DMS 273 treated with DMSO at 0.1 percent for 48 hours (cell line): Measurements from ENCODE around the gene SCAF11.
"Not testable (repeated sequence)": the region's sequence is repeated elsewhere in the genome, so short reads cannot be mapped to it uniquely, and the experiment has no call there.

ENCODE experiments used
- DNase-seq: peaks from one replicate; lab custom pipeline; 2025; lab: John Stamatoyannopoulos, UW

SCAF11 gene, protein sequence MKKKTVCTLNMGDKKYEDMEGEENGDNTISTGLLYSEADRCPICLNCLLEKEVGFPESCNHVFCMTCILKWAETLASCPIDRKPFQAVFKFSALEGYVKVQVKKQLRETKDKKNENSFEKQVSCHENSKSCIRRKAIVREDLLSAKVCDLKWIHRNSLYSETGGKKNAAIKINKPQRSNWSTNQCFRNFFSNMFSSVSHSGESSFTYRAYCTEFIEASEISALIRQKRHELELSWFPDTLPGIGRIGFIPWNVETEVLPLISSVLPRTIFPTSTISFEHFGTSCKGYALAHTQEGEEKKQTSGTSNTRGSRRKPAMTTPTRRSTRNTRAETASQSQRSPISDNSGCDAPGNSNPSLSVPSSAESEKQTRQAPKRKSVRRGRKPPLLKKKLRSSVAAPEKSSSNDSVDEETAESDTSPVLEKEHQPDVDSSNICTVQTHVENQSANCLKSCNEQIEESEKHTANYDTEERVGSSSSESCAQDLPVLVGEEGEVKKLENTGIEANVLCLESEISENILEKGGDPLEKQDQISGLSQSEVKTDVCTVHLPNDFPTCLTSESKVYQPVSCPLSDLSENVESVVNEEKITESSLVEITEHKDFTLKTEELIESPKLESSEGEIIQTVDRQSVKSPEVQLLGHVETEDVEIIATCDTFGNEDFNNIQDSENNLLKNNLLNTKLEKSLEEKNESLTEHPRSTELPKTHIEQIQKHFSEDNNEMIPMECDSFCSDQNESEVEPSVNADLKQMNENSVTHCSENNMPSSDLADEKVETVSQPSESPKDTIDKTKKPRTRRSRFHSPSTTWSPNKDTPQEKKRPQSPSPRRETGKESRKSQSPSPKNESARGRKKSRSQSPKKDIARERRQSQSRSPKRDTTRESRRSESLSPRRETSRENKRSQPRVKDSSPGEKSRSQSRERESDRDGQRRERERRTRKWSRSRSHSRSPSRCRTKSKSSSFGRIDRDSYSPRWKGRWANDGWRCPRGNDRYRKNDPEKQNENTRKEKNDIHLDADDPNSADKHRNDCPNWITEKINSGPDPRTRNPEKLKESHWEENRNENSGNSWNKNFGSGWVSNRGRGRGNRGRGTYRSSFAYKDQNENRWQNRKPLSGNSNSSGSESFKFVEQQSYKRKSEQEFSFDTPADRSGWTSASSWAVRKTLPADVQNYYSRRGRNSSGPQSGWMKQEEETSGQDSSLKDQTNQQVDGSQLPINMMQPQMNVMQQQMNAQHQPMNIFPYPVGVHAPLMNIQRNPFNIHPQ (N-terminal part only)

DNA sequence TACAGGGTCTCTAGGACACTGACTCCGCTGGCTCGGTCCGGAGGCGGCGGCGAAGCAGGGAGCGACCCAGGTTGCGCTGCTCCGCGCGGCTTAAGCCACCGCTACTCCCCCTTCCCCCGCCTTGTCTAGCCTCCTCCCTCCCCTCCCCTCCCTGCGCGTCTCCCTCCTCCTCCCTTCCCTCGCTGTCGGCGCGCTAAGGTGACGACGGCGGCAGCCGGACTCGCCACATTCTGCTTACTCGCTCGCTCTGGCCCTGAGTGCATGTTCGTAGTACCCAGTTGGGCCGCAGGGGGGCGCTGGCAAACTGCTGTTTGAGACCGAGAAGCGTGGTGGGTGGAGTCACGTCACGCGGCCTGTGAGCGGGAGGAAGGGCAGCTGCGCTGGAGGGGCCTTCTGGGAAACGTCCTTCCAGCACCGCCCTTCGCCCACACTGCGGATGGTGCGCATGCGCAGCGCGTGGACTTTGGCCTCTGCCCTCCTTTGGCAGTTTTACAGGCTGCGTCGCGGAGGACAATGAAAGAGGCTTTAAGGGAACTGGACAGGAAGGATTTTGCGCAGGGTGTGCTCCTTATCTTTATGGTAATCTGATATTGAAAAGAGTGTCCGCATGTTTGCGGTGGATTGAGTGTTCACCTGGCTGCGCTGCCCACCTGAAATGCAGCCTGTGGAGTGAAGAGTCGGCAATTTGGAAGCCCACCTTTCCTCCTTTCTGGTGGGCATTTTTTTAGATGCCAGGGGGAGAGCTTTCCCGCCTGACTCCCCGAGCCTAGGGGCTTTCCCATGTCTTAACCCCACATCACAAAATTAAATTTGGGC lies at the start of gene SCAF11:
Gene SCAF11 (minus strand): TSS at position 107 of the 816 bp plus-strand sequence. CDS start 26,407 bp downstream, outside the sequence.
- DNase-seq: peak; percentile 91

DNA sequence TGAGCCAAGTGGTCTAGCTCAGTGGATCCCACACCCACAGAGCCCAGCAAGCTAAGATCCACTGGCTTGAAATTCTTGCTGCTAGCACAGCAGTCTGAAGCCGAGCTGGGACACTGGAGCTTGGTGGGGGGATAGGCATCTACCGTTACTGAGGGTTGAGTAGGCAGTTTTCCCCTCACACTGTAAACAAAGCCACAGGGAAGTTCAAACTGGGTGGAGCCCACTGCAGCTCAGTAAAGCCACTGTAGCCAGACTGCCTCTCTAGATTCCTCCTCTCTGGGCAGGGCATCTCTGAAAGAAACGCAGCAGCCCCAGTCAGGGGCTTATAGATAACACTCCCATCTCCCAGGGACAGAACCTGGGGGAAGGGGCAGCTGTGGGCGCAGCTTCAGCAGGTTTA lies 46.7 kb upstream of the SCAF11 start:
- not testable (repeated sequence) for DNase-seq

DNA sequence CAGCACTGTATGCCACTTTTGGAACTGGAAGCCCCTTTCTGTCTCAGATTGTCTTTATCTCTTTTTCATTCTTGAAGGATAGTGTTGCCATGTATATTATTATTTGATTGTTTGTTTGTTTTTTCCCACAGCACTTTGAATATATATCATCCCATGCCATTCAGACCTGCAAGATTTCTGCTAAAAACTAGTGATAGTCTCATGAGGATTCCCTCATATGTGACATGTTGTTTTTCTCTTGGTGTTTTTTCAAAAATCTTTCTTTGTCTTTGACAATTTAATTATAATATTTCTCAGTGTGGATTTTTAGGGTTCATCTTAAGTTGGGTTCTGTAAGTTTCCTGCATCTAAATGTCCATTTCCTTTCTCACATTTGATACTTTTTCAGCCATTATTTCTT lies 36.8 kb upstream of the SCAF11 start:
- no peak for DNase-seq

DNA sequence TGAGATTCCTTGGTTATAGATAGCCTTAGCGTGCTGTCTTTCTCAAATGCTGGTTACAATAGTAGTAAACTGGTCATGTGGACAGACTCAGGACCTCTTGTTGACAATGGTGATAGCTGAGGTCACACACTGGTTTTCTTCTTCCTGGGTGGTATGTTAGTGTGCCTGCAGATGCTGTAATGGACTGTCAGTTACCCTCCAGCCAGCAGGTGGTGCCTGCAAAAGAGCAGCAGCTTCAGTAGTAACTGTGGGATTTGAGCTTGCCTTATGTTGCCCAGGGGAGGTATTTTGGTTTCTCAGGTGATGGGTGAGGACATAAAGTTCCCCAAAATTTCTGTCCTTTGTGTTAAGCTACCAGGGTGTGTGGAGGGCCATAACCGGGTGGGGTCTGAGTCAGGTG lies 33.7 kb upstream of the SCAF11 start:
- DNase-seq: no peak

DNA sequence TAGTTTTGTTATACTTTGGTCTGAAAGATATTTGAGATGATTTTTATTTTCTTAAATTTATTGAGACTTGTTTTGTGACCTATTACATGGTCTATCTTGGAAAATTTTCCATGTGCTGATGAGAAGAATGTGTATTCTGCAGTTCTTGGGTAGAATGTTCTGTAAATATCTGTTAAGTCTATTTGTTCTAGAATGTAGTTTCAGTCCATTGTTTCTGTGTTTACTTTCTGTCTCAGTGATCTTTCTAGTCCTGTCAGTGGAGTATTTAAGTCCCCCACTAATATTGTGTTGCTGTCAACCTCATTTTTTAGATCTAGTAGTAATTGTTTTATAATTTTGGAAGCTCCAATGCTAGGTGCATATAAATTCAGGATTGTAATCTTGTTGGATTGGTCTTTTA lies 30.4 kb upstream of the SCAF11 start:
- no peak for DNase-seq

DNA sequence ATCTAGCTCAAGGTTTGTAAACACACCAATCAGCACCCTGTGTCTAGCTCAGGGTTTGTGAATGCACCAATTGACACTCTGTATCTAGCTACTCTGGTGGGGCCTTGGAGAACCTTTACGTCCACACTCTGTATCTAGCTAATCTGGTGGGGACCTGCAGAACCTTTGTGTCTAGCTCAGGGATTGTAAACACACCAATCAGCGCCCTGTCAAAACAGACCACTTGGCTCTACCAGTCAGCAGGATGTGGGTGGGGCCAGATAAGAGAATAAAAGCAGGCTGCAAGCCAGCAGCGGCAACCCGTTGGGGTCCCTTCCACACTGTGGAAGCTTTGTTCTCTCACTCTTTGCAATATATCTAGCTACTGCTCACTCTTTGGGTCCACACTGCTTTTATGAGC lies 28.3 kb upstream of the SCAF11 start:
- not testable (repeated sequence) for DNase-seq

DNA sequence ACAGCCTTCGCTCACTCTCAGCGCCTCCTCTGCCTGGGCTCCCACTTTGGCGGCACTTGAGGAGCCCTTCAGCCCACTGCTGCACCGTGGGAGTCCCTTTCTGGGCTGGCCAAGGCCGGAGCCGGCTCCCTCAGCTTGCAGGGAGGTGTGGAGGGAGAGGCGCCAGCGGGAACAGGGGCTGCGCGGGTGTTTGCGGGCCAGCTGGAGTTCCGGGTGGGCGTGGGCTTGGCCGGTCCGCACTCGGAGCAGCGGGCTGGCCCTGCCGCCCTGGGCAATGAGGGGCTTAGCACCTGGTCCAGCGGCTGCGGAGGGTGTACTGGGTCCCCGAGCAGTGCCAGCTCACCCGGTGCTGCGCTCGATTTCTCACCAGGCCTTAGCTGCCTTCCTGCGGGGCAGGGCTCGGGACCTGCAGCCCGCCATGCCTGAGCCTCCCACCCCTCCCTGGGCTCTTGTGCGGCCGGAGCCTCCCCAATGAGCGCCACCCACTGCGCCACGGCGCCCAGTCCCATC lies 27.5 kb upstream of the SCAF11 start:
- DNase-seq: not testable (repeated sequence)

DNA sequence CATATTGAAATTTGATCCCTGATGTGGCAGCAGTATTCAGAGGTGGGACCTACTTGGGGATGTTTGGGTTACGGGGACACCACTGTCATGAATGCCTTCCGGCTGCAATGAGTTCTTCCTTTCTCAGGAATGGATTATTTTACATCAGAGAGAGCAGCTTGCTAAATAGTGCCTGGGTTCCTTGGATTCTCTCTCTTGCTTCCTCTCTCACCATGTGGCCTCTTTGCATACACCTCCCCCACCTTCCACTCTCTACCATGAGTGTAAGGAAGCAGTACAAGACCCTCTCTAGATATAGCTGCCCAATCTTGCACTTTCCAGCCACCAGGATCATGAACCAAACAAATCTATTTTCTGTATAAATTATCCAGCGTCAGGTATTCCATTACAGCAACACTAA lies 15.4 kb upstream of the SCAF11 start:
- DNase-seq: no peak

DNA sequence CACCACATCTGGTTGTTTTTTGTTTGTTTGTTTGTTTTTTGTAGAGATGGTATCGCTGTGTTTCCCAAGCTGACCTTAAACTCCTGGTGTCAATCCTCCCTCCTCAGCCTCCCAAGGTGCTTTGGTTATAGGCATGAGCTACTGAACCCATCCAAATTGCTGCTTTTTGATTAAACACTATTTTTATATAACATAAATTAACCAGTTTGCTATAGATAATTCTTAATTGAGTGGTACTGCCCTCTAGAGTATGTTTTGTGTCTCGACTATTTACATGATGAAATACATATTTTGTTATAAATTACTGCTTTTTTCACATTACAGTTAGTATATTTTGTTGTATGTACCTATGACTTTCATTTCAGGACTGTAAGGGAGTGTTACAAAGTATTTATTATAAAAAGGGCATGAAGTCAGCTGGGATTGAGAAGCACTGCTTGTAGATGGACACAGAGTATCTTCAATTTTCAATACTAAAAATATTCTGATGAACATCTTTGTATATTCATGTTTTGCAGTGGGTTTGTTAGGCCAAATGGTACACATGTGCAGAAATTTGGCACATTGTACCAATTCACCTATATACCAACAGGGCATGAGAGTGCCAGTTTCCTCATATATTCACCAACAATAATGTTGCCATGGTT lies 14.9 kb upstream of the SCAF11 start:
- DNase-seq: no peak

DNA sequence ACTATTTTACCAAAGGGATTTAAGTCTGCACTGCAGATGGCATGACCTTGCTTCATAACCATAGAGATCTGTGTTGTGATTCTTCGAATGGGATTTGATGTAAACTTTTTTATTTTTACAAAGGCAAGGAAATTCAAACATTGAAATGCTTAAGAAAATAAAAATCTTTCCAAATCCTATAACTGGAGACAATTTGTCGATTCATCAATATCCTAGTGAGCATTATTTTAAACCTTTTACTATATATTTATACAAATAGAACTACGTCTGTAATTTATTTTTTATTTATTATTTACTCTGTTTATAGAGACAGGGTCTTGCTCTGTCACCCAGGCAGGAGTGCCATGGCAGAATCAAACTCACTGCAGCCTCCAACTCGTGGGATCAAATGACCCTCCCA lies 14.3 kb upstream of the SCAF11 start:
- DNase-seq: no peak

DNA sequence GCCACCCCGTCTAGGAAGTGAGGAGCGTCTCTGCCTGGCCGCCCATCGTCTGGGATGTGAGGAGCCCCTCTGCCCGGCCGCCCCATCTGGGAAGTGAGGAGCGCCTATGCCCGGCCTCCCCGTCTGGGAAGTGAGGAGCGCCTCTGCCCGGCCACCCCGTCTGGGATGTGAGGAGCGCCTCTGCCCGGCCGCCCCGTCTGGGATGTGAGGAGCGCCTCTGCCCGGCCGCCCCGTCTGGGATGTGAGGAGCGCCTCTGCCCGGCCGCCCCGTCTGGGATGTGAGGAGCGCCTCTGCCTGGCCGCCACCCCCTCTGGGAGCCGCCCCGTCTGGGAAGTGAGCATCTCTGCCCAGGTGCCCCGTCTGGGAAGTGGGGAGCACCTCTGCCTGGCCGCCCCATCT lies 9.7 kb upstream of the SCAF11 start:
- not testable (repeated sequence) for DNase-seq

DNA sequence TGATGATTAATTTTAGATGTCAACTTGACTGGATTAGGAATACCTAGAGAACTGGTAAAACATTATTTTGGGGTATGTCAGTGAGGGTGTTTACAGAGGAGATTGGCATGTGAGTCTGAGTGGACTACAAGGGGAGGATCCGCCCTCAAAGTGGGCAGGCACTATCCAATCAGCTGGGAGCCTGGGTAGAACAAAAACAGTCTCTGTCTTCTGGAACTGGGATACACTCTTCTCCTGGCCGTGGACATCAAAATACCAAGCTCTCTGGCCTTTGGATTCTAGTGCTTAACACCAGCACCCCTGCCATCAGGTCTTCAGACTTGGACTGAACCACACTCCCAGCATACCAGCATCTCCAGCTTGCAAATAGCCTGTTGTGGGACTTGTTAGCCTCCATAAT lies 4.4 kb upstream of the SCAF11 start:
- DNase-seq: no peak

DNA sequence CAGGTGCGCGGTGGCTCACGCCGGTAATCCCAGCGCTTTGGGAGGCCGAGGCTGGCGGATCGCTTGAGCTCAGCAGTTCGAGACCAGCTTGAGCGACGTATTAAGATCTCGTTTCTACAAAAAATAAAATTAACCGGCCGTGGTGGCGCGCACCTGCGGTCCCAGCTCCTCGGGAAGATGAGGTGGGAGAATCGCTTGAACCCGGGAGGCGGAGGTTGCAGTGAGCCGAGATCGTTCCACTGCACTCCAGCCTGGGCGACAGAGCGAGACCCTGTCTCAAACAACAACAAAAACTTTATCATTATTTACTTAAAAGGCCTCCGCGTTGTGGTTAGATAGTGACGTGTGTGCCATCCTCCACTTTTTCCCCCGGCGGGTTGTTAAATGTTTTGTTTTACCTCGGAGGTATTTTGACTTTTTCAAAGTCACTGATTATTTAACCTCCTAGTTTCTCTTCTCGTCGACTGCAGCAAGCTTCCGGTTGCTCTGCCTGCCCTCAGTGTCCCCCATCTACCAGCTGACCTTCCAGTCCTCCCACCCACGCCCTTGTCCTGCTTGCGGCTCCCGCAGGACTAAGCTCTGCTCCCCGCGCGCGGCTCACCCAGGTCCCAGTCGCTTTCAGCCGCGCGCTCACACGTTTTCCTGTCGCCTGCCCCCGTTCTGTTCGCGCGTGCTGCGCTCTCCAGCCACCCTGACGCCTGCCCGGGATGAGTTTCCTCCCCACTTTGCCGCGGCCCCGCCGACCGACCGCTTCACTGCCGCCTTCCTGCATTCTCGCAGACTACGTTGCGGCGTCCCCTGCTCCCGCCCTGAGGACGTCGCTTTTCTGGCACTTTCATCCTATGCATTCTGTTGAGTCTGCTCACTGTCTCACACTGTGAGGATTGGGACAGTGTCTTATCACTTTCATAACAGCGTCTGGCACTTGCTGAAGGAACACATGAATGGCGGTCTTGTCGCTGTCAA lies 1.2 kb upstream of the SCAF11 start:
- DNase-seq: peak; percentile 39

DNA sequence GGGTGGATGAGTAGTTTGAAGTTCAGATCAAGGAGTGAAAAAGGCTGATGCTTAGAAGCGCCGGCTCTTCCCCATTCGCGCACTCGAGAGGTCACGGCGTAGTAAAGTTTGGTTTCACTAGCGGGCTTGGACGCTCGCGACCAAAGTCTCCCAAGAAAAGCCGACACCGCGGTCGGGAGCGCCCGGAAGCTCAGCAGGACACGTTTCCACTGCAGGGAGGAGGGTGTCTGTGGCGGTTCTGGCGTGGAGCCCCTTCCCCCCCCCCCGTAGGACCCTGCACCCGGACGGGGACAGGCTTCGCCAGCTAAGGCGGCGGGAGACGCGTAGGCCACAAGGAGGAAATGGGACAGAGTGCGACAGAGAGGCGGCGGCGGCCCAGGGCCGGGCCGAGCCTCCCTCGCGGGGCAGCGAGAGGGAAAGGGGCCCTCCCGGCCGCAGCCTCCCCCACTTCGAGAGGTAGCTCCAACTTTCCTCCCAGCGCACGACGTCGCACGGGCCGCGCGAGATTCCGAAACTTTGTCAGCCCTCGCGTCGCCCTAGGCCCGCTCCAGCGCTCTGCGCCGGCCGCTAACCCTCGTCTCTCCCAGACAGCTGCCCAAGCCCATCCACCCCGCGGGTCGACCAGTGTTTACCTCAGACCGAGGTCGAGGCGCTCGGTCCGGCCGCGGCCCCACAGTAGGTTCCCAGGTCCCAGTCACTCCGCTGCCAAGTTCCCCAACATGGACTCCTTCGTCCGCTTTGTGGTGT lies 480 bp downstream of the SCAF11 start:
- no peak for DNase-seq

DNA sequence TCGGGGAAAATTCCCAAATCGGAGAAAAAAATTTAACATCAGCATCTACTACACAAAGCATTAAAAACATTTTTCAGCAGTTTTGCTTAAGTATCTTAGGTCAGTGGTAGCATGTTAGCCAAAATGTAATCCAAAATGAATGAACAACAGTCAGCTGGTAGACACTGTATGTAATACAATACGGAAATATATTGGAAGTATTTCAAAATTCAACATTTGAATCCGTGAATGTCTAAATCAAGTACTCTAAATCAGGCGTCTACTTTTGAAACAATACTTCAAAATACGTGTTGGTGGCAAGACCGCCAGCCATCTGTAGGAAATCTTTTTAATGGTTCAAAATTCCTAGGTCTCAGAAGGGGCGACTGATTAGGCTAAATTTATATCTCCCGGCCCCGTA lies 1.1 kb downstream of the SCAF11 start:
- no peak for DNase-seq

DNA sequence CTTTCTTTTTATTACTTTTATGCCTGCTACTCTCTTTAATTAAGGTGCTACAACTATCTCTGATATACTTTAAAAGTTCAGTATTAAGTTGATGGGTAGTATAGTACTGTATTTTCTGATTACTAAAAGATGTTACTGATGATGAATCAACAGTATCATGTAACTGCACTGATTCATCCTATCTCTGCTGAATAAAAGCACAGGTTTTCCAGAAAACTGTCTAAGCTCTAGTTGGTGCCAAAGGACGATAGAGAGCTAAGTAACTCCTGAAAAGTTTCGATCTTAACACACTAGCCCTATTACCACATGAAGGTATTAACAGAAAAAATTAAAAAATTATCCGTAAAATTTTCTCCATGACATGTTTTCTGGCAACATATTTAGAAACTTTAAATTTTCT lies 2.1 kb downstream of the SCAF11 start:
- DNase-seq: no peak

DNA sequence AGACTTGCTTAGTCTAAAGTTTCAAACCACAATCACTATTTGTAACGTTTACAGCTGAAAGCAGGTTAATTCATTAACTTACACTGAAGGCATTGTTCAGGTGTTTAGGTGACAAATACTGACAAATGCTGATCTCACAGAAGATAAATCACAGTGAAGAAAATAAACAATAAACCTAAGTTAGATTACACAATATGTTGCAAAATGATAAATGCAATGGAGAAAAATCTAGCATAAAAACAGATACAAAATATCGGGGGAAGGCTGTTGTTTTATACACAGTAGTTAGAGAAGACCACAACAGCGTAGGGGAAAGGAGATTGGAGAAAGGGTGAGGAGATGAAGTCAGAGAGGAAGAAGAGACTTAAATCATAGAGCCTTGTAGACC lies 3.0 kb downstream of the SCAF11 start:
- no peak for DNase-seq

DNA sequence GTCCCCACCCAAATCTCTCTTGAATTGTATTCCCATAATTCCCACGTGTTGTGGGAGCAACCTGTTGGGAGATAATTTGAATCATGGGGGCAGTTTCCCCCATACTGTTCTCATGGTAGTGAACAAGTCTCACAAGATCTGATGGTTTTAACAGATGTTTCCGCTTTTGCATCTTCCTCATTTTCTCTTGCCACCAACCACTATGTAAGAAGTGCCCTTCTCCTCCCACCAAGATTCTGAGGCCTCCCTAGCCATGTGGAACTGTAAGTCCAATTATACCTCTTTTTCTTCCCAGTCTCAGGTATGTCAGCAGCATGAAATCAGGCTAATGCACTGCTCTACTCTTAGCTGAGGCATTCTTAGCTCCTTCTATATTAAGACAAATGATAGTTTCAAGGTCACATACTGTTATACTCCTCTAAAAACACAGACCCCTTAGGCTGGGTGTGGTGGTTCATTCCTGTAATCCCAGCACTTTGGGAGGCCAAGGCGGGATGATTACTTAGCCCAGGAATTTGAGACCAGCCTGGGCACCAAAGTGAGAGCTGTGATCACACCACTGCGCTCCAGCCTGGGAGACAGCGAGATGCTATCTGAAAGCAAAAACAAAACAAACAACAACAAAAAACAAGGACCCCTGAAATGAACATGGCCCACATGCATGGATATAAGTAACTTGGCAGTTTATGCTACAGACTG lies 3.6 kb downstream of the SCAF11 start:
- no peak for DNase-seq
